ENCODE data around the gene ALDH1A2. TPM values are rescaled to one million over a fixed set of nuclear protein-coding genes. Genes with fewer than 3 reads are reported as not detected.
"Not testable (repeated sequence)": the region's sequence is repeated elsewhere in the genome, so short reads cannot be mapped to it uniquely, and the experiment has no call there.

The ALDH1A2 gene
- total RNA-seq, 6 experiments from 2014 or later, result 4.3 to 33.2 (median 10.8) TPM

GRCh38 chr15:58046467-58046866 lies 19.0 kb downstream of the ALDH1A2 start:
- Histone ChIP-seq H3K27ac (no peak overlapping the region), H3K27me3 (no peaks in the 10 kb centered on the region), H3K36me3 (no peaks in the 10 kb centered on the region), H3K4me3 (no peak overlapping the region), H3K4me1 (no peaks in the 10 kb centered on the region), H3K9me3 (no peaks in the 10 kb centered on the region)
- TF ChIP-seq, protein P1, sequence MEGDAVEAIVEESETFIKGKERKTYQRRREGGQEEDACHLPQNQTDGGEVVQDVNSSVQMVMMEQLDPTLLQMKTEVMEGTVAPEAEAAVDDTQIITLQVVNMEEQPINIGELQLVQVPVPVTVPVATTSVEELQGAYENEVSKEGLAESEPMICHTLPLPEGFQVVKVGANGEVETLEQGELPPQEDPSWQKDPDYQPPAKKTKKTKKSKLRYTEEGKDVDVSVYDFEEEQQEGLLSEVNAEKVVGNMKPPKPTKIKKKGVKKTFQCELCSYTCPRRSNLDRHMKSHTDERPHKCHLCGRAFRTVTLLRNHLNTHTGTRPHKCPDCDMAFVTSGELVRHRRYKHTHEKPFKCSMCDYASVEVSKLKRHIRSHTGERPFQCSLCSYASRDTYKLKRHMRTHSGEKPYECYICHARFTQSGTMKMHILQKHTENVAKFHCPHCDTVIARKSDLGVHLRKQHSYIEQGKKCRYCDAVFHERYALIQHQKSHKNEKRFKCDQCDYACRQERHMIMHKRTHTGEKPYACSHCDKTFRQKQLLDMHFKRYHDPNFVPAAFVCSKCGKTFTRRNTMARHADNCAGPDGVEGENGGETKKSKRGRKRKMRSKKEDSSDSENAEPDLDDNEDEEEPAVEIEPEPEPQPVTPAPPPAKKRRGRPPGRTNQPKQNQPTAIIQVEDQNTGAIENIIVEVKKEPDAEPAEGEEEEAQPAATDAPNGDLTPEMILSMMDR (IDR thresholded peaks at IDR 0.05), result no peak
- no peak for TF ChIP-seq POLR2A (IDR thresholded peaks at IDR 0.05)
- WGBS (ENCODE audit: insufficient coverage, low coverage, low lambda C conversion rate, missing lambda C conversion rate), result 27% methylated on average over 1 of the region's 1 CpG
- intact Hi-C loops (cut with DNase I), result no loop called here
- DNase-seq (no peak), ATAC-seq (no peak)

- H3K36me3 ChIP-seq; H3K9me3 ChIP-seq; H3K27me3 ChIP-seq; H3K4me3 ChIP-seq; intact Hi-C loops (cut with DNase I); DNase-seq; ATAC-seq; H3K4me1 ChIP-seq; H3K27ac ChIP-seq: not testable (repeated sequence)
- 94% methylated on average over 7 of the region's 7 CpGs for WGBS (ENCODE audit: insufficient coverage, low coverage, low lambda C conversion rate, missing lambda C conversion rate)
Observed at GRCh38 chr15:58045376-58045775, 20.1 kb downstream of the ALDH1A2 start.

- Histone ChIP-seq H3K36me3 (no peaks in the 10 kb centered on the region), H3K4me3 (no peak overlapping the region), H3K9me3 (no peaks in the 10 kb centered on the region), H3K27me3 (no peaks in the 10 kb centered on the region), H3K27ac (no peak overlapping the region), H3K4me1 (no peaks in the 10 kb centered on the region)
- TF ChIP-seq POLR2A (IDR thresholded peaks at IDR 0.05), result no peak
- TF ChIP-seq, protein P1 (IDR thresholded peaks at IDR 0.05), result no peak
- DNase-seq (no peak), ATAC-seq (no peak)
- 69% methylated on average over 2 of the region's 2 CpGs for WGBS (ENCODE audit: insufficient coverage, low coverage, low lambda C conversion rate, missing lambda C conversion rate)
- intact Hi-C loops (cut with DNase I), result no loop called here
Observed at GRCh38 chr15:58044551-58044950, 21.0 kb downstream of the ALDH1A2 start.

GRCh38 chr15:58043192-58043903 lies 22.2 kb downstream of the ALDH1A2 start:
- DNase-seq (peak; percentile 31 to 51 (median 49)), ATAC-seq (peak; percentile 68 to 80 (median 76))
- Histone ChIP-seq H3K4me3 (no peak overlapping the region), H3K4me1 (peaks cover 0 to 8% (median 0%) of the 10 kb centered on the region in 4 donors), H3K27me3 (no peaks in the 10 kb centered on the region), H3K9me3 (no peaks in the 10 kb centered on the region), H3K27ac (no peak overlapping the region), H3K36me3 (no peaks in the 10 kb centered on the region)
- 29% methylated on average over 5 of the region's 5 CpGs for WGBS (ENCODE audit: insufficient coverage, low coverage, low lambda C conversion rate, missing lambda C conversion rate)
- TF ChIP-seq, protein P1 (IDR thresholded peaks at IDR 0.05), result peak; percentile 58 to 74 (median 68)
- no peak for TF ChIP-seq POLR2A (IDR thresholded peaks at IDR 0.05)
- intact Hi-C loops (cut with DNase I), result no loop called here

GRCh38 chr15:58042006-58042405 lies 23.5 kb downstream of the ALDH1A2 start:
- Histone ChIP-seq H3K4me1 (peaks cover 0 to 10% (median 0%) of the 10 kb centered on the region in 4 donors), H3K4me3 (no peak overlapping the region), H3K27ac (no peak overlapping the region), H3K27me3 (no peaks in the 10 kb centered on the region), H3K36me3 (no peaks in the 10 kb centered on the region), H3K9me3 (no peaks in the 10 kb centered on the region)
- ATAC-seq, result no peak
- intact Hi-C loops (cut with DNase I), result no loop called here
- DNase-seq, result no peak
- WGBS (ENCODE audit: insufficient coverage, low coverage, low lambda C conversion rate, missing lambda C conversion rate), result 54% methylated on average over 3 of the region's 3 CpGs
- no peak for TF ChIP-seq POLR2A (IDR thresholded peaks at IDR 0.05)
- TF ChIP-seq, protein P1 (IDR thresholded peaks at IDR 0.05), result no peak

Data from right lobe of liver (tissue), 6 donors.